Uterus (tissue), 4 donors: ENCODE results near the gene ARRDC3. TPM values are rescaled to one million over a fixed set of nuclear protein-coding genes. Genes with fewer than 3 reads are reported as not detected.

Source experiments
- DNase-seq, 2 donors: peaks; one replicate each; pipeline ENCODE4 v3.0.0-alpha.2; 2019 to 2020
- H3K27ac ChIP-seq, 2 donors: fragments of 200-600 bp; sonication (generic); 1 replicate in 1 of 2; 2 replicates in 1 of 2; pipeline ENCODE4 v1.5.1; 2016 to 2018
- H3K27me3 ChIP-seq, 2 donors: fragments of 200-600 bp; sonication (generic); one replicate each; pipeline ENCODE4 v1.5.1; 2018 to 2019; ENCODE audit warnings: control low read depth in 1 of 2
- H3K36me3 ChIP-seq, 2 donors: fragments of 200-600 bp; sonication (generic); one replicate each; pipeline ENCODE4 v1.5.1; 2019; ENCODE audit warnings: control low read depth in 1 of 2
- H3K4me1 ChIP-seq, 2 donors: fragments of 200-600 bp; sonication (generic); one replicate each; pipeline ENCODE4 v1.5.1; 2018 to 2019; ENCODE audit warnings: control low read depth in 1 of 2
- H3K4me3 ChIP-seq, 2 donors: fragments of 200-600 bp; sonication (generic); 1 replicate in 1 of 2; 2 replicates in 1 of 2; pipeline ENCODE4 v1.5.1; 2018 to 2019; ENCODE audit warnings: mild to moderate bottlenecking in 1 of 2
- H3K9me3 ChIP-seq, 2 donors: fragments of 200-600 bp; sonication (generic); one replicate each; pipeline ENCODE4 v1.5.1; 2019; ENCODE audit warnings: control low read depth in 1 of 2
- POLR2A ChIP-seq, 2 donors: fragments of 450-650 bp; IDR thresholded peaks; one replicate each; pipeline ENCODE4 v1.6.1; 2016; ENCODE audit warnings: antibody characterized with exemption in 2 of 2, mild to moderate bottlenecking in 1 of 2, moderate library complexity in 1 of 2
- intact Hi-C: fragments of 100-400 bp; cut with DNase I; formaldehyde crosslinking; loops from one replicate; pipeline ENCODE4 v1.15.1; 2023; ENCODE audit warnings: low total_unique reads
- total RNA-seq, 4 donors: library from RNA; depleted of rRNA in 3 of 4; stranded (reverse); fragments of >200 nt in 3 of 4; gene quantifications; one replicate each; pipeline versions ENCODE4 v1.1.0 to v1.2.4, GENCODE V29; 2014 to 2023
- TF ChIP-seq, protein P1 (sequence below), 4 experiments: fragments of 200-600 bp in 2 of 4; fragments of 450-650 bp in 2 of 4; sonication (generic) in 2 of 4; IDR thresholded peaks; one replicate each; pipeline ENCODE4 v1.5.1; 2016 to 2019; ENCODE audit warnings: antibody characterized with exemption in 4 of 4, mild to moderate bottlenecking in 2 of 4, moderate library complexity in 1 of 4
- donor health status: DM: yes; HTN: yes; CAD: no.

Gene ARRDC3
- total RNA-seq, 4 donors from 2014 or later, result 11.5 to 237 (median 38.6) TPM

DNA sequence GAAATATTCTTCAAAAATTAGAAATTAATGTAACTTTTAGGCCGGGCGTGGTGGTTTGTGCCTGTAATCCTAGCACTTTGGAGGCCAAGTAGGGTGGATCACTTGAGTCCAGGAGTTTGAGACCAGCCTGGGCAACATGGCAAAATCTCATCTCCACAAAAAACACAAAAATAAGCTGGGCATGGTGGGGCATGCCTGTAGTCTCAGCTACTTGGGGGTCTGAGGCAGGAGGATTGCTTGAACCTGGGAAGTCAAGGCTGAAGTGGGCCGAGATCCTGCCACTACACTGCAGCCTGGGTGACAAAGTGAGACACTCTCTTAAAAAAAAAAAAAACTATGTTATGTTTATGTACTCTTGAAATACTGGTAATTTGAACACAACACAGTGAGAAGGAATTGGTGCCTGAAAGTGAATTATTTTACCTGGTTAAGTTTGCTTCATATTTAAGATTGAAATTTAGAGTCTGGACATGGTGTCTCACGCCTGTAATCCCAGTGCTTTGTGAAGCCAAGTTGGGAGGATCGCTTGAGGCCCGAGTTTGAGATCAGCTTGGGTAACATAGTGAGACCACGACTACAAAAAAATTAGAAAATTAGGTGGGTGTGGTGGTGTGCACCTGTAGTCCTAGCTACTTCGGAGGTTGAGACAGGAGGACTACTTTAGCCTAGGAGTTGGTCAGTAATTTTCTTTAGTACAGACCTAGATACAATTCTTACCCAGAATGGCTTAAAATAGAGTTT, 15.0 kb downstream of the ARRDC3 start:
- intact Hi-C loops, result no loop called here
- Histone ChIP-seq H3K9me3 (no peaks in the 10 kb centered on the region), H3K27ac (no peak overlapping the region), H3K4me1 (peaks cover 3 to 4% of the 10 kb centered on the region in 2 donors), H3K36me3 (no peaks in the 10 kb centered on the region), H3K4me3 (no peak overlapping the region), H3K27me3 (no peaks in the 10 kb centered on the region)
- TF ChIP-seq, protein P1, sequence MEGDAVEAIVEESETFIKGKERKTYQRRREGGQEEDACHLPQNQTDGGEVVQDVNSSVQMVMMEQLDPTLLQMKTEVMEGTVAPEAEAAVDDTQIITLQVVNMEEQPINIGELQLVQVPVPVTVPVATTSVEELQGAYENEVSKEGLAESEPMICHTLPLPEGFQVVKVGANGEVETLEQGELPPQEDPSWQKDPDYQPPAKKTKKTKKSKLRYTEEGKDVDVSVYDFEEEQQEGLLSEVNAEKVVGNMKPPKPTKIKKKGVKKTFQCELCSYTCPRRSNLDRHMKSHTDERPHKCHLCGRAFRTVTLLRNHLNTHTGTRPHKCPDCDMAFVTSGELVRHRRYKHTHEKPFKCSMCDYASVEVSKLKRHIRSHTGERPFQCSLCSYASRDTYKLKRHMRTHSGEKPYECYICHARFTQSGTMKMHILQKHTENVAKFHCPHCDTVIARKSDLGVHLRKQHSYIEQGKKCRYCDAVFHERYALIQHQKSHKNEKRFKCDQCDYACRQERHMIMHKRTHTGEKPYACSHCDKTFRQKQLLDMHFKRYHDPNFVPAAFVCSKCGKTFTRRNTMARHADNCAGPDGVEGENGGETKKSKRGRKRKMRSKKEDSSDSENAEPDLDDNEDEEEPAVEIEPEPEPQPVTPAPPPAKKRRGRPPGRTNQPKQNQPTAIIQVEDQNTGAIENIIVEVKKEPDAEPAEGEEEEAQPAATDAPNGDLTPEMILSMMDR (IDR thresholded peaks at IDR 0.05), result no peak
- no peak for TF ChIP-seq POLR2A (IDR thresholded peaks at IDR 0.05)
- no peak for DNase-seq

DNA sequence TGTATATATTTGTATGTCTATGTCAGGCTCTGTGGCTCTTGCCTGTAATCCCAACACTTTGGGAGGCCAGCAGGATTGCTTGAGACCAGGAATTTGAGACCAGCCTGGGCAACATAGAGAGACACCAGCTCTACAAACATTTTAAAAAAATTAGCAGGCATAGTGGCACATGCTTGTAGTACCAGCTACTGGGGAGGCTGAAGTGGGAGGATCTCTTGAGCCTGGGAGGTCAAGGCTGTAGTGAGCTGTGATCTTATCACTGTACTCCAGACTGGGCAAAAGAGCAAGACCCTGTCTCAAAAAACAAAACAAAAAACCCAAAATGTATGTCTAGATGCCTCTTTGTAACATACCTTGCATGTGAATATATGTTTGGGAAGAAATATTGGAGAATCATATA, 15.8 kb downstream of the ARRDC3 start:
- H3K36me3 ChIP-seq, result no peaks in the 10 kb centered on the region

DNA sequence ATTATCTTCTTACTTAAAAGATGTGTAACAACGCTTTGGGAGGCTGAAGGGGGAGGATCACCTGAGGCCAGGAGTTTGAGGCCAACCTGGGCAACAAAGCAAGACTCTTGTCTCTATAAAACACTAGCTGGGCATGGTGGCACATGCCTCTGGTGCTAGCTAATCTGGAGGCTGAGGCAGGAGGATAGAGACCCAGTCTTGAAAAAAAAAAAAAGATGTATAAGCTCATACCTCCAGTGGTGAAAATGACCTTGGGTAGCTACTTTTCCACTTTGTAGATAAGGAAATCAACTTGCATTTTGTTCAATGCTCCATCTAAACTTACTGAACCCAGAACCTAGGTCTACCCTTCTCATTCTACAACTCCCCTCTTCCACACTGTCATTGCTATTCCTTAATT, 16.6 kb downstream of the ARRDC3 start:
- Histone ChIP-seq H3K4me3 (no peak overlapping the region), H3K27me3 (no peaks in the 10 kb centered on the region), H3K9me3 (no peaks in the 10 kb centered on the region), H3K4me1 (peaks cover 0 to 3% of the 10 kb centered on the region in 2 donors), H3K27ac (no peak overlapping the region), H3K36me3 (no peaks in the 10 kb centered on the region)
- intact Hi-C loops, result no loop called here
- DNase-seq, result no peak
- TF ChIP-seq POLR2A (IDR thresholded peaks at IDR 0.05), result no peak
- TF ChIP-seq, protein P1 (IDR thresholded peaks at IDR 0.05), result no peak

More for the DNA sequence above, 15.8 kb downstream of the ARRDC3 start:
- Histone ChIP-seq H3K9me3 (no peaks in the 10 kb centered on the region), H3K4me3 (no peak overlapping the region), H3K4me1 (peaks cover 0 to 3% of the 10 kb centered on the region in 2 donors), H3K27me3 (no peaks in the 10 kb centered on the region), H3K27ac (no peak overlapping the region)
- DNase-seq, result no peak
- TF ChIP-seq, protein P1 (IDR thresholded peaks at IDR 0.05), result no peak
- no peak for TF ChIP-seq POLR2A (IDR thresholded peaks at IDR 0.05)
- intact Hi-C loops, result no loop called here

DNA sequence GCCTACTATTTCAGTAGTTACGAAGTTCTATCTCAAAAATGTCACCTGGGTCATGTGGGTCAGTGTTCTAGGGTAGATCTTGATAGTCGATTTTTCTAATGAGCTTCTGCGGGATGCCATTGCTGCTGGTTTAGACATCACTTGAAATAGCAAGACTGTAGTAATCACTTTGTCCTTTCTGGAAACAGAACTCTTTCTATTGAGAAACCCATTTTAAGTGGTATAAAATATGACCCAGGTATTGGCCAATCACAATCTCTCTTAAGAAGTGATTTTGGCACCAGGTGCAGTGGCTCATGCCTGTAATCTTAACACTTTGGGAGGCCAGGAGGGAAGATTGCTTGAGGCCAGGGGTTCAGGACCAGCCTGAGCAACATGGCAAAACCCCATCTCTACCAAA, 17.6 kb downstream of the ARRDC3 start:
- no peak overlapping the region for H3K27ac ChIP-seq
- no peaks in the 10 kb centered on the region for H3K36me3 ChIP-seq
- peaks cover 0 to 3% of the 10 kb centered on the region in 2 donors for H3K4me1 ChIP-seq
- no peaks in the 10 kb centered on the region for H3K27me3 ChIP-seq
- no peak overlapping the region for H3K4me3 ChIP-seq
- H3K9me3 ChIP-seq, result no peaks in the 10 kb centered on the region
- TF ChIP-seq, protein P1 (IDR thresholded peaks at IDR 0.05), result no peak
- no peak for TF ChIP-seq POLR2A (IDR thresholded peaks at IDR 0.05)
- DNase-seq, result no peak
- intact Hi-C loops, result no loop called here

DNA sequence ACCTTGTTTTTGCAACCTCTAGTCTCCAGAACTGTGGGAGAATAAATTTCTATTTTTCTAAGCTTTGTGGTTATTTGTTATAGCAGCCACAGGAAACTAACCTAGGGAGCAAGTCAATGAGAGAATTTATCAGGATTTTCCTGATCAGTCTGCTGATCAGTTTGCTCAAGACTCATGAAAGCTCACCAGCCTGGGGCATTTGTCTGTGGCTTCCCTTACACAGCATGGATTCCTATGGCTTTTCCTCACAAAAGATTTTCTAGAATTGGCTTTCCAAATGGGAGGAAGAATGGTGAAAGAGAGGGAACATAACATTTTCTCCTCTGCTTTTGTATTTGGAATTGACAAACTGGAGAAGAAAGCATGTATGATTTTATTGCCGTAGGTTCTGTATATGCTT, 20.2 kb downstream of the ARRDC3 start:
- Histone ChIP-seq H3K27me3 (no peaks in the 10 kb centered on the region), H3K4me1 (no peaks in the 10 kb centered on the region), H3K27ac (no peak overlapping the region), H3K4me3 (no peak overlapping the region), H3K36me3 (no peaks in the 10 kb centered on the region), H3K9me3 (no peaks in the 10 kb centered on the region)
- no peak for DNase-seq
- TF ChIP-seq POLR2A (IDR thresholded peaks at IDR 0.05), result no peak
- intact Hi-C loops, result no loop called here
